Spleen (tissue), 7 donors: ENCODE data around the gene ZC3H4.

ENCODE experiments used
- CTCF ChIP-seq, 11 experiments: fragments of 200-600 bp in 7 of 11; fragments of 450-650 bp in 4 of 11; sonication (generic) in 4 of 11; IDR thresholded peaks in 8 of 11; conservative IDR thresholded peaks in 3 of 11; 1 replicate in 7 of 11; 2 replicates in 4 of 11; pipeline versions ENCODE4 v1.4.0 to v1.8.0; 2016 to 2021; ENCODE audit warnings: antibody characterized with exemption in 11 of 11, inconsistent platforms in 4 of 11, mild to moderate bottlenecking in 1 of 11
- POLR2AphosphoS5 ChIP-seq, 3 donors: sonication (generic); formaldehyde crosslinking; IDR thresholded peaks; one replicate each; pipeline ENCODE4 v1.5.1; 2017; ENCODE audit warnings: antibody characterized with exemption in 3 of 3
- donor health status: DM: no; HTN: no; CAD: no; lungs with moderate emphysema.
- donor health status: DM: no; HTN: no; CAD: no.
- donor health status: DM: no; HTN: no; CAD: no.

- no peak for TF ChIP-seq CTCF (IDR thresholded peaks at IDR 0.05 in 8 of 11, conservative IDR thresholded peaks at IDR 0.05 in 3 of 11)
- peak in 1 of 3 donors; percentile 24 for TF ChIP-seq POLR2AphosphoS5 (IDR thresholded peaks at IDR 0.05)
Measured at GRCh38 chr19:47134545-47134944, 21.0 kb upstream of the ZC3H4 start.
